ENCODE results near the gene C6orf15.

C6orf15 gene

DNA sequence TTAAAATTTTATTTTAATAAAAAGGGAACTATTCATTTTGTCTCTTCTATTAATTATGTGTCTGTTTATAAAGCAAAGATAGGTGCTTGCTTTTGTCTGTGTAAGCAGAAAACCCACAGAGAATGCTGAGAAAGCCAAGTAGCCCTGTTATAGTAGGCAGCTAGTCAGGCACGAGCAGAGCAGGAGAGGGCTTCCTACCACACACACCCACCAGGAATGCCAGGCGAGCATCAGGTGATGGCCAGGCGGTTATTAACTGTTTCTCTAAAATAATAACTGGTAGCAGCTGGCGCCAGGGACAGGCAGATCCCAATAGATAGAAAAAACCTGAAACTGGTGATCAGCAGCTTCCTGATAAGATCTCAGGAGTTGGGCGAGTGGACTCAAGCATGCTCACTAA lies 15.7 kb downstream of the C6orf15 start:
- in situ Hi-C loops (cut with MboI; ENCODE audit: low pct_unique_long_range_greater_than_20kb, low sequenced_read_pairs, unreplicated experiment), result no loop called here
- TF ChIP-seq, protein P1, sequence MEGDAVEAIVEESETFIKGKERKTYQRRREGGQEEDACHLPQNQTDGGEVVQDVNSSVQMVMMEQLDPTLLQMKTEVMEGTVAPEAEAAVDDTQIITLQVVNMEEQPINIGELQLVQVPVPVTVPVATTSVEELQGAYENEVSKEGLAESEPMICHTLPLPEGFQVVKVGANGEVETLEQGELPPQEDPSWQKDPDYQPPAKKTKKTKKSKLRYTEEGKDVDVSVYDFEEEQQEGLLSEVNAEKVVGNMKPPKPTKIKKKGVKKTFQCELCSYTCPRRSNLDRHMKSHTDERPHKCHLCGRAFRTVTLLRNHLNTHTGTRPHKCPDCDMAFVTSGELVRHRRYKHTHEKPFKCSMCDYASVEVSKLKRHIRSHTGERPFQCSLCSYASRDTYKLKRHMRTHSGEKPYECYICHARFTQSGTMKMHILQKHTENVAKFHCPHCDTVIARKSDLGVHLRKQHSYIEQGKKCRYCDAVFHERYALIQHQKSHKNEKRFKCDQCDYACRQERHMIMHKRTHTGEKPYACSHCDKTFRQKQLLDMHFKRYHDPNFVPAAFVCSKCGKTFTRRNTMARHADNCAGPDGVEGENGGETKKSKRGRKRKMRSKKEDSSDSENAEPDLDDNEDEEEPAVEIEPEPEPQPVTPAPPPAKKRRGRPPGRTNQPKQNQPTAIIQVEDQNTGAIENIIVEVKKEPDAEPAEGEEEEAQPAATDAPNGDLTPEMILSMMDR (IDR thresholded peaks at IDR 0.05; ENCODE audit: extremely low read depth, insufficient read depth, missing control alignments), result no peak
- no peak for DNase-seq (ENCODE audit: low spot score)

DNA sequence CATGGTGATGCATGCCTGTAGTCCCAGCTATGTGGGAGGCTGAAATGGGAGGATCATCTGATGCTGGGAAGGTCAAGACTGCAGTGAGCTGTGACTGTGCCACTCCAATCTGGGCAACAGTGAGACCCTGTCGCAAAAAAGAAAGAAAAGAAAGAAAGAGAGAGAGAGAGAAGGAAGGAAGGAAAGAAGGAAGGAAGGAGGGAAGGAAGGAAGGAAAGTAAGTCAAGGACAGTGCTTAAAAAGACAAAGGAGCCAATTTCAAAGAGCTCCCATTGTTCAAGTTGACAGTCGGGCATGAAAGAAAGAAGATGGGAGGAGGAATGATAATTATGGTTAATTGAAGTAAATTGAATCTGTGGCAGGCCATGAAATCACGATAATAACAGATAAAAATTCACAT lies 16.2 kb downstream of the C6orf15 start:
- in situ Hi-C loops (cut with MboI; ENCODE audit: low pct_unique_long_range_greater_than_20kb, low sequenced_read_pairs, unreplicated experiment), result no loop called here
- no peak for DNase-seq (ENCODE audit: low spot score)
- TF ChIP-seq, protein P1 (IDR thresholded peaks at IDR 0.05; ENCODE audit: extremely low read depth, insufficient read depth, missing control alignments), result no peak

DNA sequence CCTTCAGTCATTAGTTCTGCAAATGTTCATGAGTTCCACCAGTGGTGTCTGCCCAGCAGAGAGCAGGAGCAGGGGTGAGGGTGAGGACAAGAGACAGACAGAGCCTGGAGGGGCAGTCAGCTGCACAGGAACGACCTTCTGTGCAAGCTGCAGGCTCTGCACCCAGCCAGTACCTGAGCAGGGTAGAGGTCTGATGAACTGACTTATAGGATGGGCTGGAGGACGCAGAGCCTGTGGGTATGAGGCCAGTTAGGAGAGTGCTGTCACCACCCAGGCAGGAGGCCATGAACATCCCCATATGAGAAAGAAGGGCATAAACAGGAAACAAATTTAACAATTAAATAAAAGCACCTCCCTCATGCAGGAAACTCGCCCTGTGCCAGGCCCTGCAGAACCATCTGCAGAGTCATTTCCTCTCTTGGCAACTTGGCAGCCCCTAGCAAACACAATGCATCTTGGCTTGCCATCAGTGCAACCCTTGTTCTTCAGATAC lies 17.9 kb downstream of the C6orf15 start:
- DNase-seq (ENCODE audit: low spot score), result no peak
- in situ Hi-C loops (cut with MboI; ENCODE audit: low pct_unique_long_range_greater_than_20kb, low sequenced_read_pairs, unreplicated experiment), result no loop called here
- TF ChIP-seq, protein P1 (IDR thresholded peaks at IDR 0.05; ENCODE audit: extremely low read depth, insufficient read depth, missing control alignments), result no peak

DNA sequence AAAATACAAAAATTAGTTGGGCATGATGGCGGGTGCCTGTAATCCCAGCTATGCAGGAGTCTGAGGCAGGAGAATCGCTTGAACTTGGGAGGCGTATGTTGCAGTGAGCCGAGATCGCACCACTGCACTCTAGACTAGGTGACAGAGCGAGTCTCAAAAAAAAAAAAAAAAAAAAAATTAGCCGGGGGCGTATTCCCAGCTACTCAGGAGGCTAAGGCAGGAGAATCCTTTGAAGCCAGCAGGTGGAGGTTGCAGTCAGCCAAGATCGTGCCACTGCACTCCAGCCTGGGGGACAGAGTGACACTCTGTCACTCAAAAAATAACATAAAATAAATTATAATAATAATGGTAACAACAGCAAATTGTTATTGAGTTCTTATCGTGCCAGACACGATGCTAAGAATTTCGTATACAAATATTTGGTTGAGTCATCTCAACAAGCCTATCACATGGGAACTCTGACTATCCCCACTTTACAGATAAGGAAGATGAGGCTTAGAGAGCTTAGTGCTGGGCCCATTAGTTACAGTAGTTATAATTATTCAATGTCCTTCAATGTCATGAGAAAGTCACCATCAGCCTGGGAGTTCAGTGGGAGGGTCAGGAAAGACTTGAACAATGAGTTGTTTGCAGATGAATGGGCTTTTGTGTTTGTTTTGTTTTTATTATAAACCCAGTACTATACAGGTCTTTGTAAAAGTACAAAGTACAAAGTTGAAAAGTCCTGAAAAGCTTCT lies 19.4 kb downstream of the C6orf15 start:
- DNase-seq (ENCODE audit: low spot score), result no peak
- in situ Hi-C loops (cut with MboI; ENCODE audit: low pct_unique_long_range_greater_than_20kb, low sequenced_read_pairs, unreplicated experiment), result no loop called here
- TF ChIP-seq, protein P1 (IDR thresholded peaks at IDR 0.05; ENCODE audit: extremely low read depth, insufficient read depth, missing control alignments), result no peak

DNA sequence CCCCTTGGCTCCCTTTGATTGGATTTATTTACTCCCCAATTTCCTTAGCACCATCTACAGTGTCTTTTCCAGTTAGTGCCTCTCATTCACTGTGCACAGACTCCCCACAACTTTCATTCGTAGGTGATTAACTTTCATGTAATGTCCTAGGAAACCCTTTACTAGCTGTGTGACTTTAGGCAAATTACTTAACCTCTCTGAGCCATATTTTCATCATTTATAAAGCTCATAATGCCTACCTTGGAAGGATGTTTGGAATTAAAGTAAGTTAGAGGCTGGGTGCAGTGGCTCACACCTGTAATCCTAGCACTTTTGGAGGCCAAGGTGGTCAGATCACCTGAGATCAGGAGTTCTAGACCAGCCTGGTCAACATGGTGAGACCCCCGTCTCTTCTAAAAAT lies 20.1 kb downstream of the C6orf15 start:
- DNase-seq (ENCODE audit: low spot score), result no peak
- in situ Hi-C loops (cut with MboI; ENCODE audit: low pct_unique_long_range_greater_than_20kb, low sequenced_read_pairs, unreplicated experiment), result no loop called here
- TF ChIP-seq, protein P1 (IDR thresholded peaks at IDR 0.05; ENCODE audit: extremely low read depth, insufficient read depth, missing control alignments), result no peak

DNA sequence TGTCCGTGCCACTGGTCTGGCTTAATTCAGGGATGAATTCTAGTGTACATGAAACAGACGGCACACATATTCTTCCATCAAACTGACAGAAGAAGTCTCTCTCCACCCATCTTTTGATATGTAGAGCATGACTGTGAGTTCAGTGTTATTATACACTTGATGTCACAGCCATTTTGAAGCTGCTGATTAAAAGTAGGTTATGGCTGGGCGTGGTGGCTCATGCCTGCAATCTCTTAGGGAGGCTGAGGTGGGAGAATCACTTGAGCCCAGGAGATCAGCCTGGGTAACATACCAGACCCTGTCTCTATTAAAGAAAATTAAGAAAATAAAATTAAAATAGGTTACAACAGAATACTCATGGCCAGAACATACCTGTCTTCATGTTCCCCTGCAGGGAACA lies 20.7 kb downstream of the C6orf15 start:
- TF ChIP-seq, protein P1 (IDR thresholded peaks at IDR 0.05; ENCODE audit: extremely low read depth, insufficient read depth, missing control alignments), result no peak
- in situ Hi-C loops (cut with MboI; ENCODE audit: low pct_unique_long_range_greater_than_20kb, low sequenced_read_pairs, unreplicated experiment), result no loop called here
- DNase-seq (ENCODE audit: low spot score), result no peak

All from GM13977 (cell line).